ENCODE measurements around the gene ALX4.

Gene ALX4

GRCh38 chr11:44335919-44336318, 26.0 kb upstream of the ALX4 start:
- no peak for TF ChIP-seq CTCF (conservative IDR thresholded peaks at IDR 0.05; ENCODE audit: low read depth, low read length)
- Histone ChIP-seq H3K27me3 (ENCODE audit: insufficient read depth, low read depth) (no peaks in the 10 kb centered on the region), H3K9ac (no peak overlapping the region), H3K79me2 (ENCODE audit: insufficient read depth, low read depth) (no peaks in the 10 kb centered on the region), H3K4me2 (no peak overlapping the region), H3K4me1 (ENCODE audit: low read depth, poor library complexity, severe bottlenecking) (no peaks in the 10 kb centered on the region), H4K20me1 (ENCODE audit: insufficient read depth) (no peaks in the 10 kb centered on the region), H3K4me3 (IDR thresholded peaks at IDR 0.05; ENCODE audit: insufficient read depth, low read depth, low read length) (no peak overlapping the region), H3K36me3 (ENCODE audit: insufficient read depth) (no peaks in the 10 kb centered on the region), H2AFZ (ENCODE audit: low read depth) (no peak overlapping the region), H3K27ac (no peak overlapping the region)

- no peak for TF ChIP-seq CTCF (conservative IDR thresholded peaks at IDR 0.05; ENCODE audit: low read depth, low read length)
- Histone ChIP-seq H3K79me2 (ENCODE audit: insufficient read depth, low read depth) (no peaks in the 10 kb centered on the region), H3K4me1 (ENCODE audit: low read depth, poor library complexity, severe bottlenecking) (no peaks in the 10 kb centered on the region), H3K4me2 (no peak overlapping the region), H3K9ac (no peak overlapping the region), H4K20me1 (ENCODE audit: insufficient read depth) (no peaks in the 10 kb centered on the region), H3K27me3 (ENCODE audit: insufficient read depth, low read depth) (no peaks in the 10 kb centered on the region), H2AFZ (ENCODE audit: low read depth) (no peak overlapping the region), H3K36me3 (ENCODE audit: insufficient read depth) (no peaks in the 10 kb centered on the region), H3K4me3 (IDR thresholded peaks at IDR 0.05; ENCODE audit: insufficient read depth, low read depth, low read length) (no peak overlapping the region), H3K27ac (no peak overlapping the region)
Measured at GRCh38 chr11:44335052-44335760, 25.3 kb upstream of the ALX4 start.

GRCh38 chr11:44334356-44335004, 24.5 kb upstream of the ALX4 start:
- no peak overlapping the region for H3K9ac ChIP-seq
- H4K20me1 ChIP-seq (ENCODE audit: insufficient read depth), result no peaks in the 10 kb centered on the region
- no peak overlapping the region for H3K4me3 ChIP-seq (IDR thresholded peaks at IDR 0.05; ENCODE audit: insufficient read depth, low read depth, low read length)
- H3K27me3 ChIP-seq (ENCODE audit: insufficient read depth, low read depth), result no peaks in the 10 kb centered on the region
- H2AFZ ChIP-seq (ENCODE audit: low read depth), result no peak overlapping the region
- H3K36me3 ChIP-seq (ENCODE audit: insufficient read depth), result no peaks in the 10 kb centered on the region
- no peaks in the 10 kb centered on the region for H3K79me2 ChIP-seq (ENCODE audit: insufficient read depth, low read depth)
- H3K27ac ChIP-seq, result no peak overlapping the region
- H3K4me2 ChIP-seq, result no peak overlapping the region
- no peaks in the 10 kb centered on the region for H3K4me1 ChIP-seq (ENCODE audit: low read depth, poor library complexity, severe bottlenecking)
- no peak for TF ChIP-seq CTCF (conservative IDR thresholded peaks at IDR 0.05; ENCODE audit: low read depth, low read length)

GRCh38 chr11:44333271-44334218, 23.6 kb upstream of the ALX4 start:
- no peaks in the 10 kb centered on the region for H3K27me3 ChIP-seq (ENCODE audit: insufficient read depth, low read depth)
- no peaks in the 10 kb centered on the region for H3K36me3 ChIP-seq (ENCODE audit: insufficient read depth)
- H4K20me1 ChIP-seq (ENCODE audit: insufficient read depth), result no peaks in the 10 kb centered on the region
- no peak for TF ChIP-seq CTCF (conservative IDR thresholded peaks at IDR 0.05; ENCODE audit: low read depth, low read length)
- no peak overlapping the region for H3K4me2 ChIP-seq
- no peaks in the 10 kb centered on the region for H3K4me1 ChIP-seq (ENCODE audit: low read depth, poor library complexity, severe bottlenecking)
- H3K4me3 ChIP-seq (IDR thresholded peaks at IDR 0.05; ENCODE audit: insufficient read depth, low read depth, low read length), result no peak overlapping the region
- no peak overlapping the region for H3K27ac ChIP-seq
- no peak overlapping the region for H2AFZ ChIP-seq (ENCODE audit: low read depth)
- H3K79me2 ChIP-seq (ENCODE audit: insufficient read depth, low read depth), result no peaks in the 10 kb centered on the region
- no peak overlapping the region for H3K9ac ChIP-seq
